MM.1S (cell line): ENCODE results near the gene SAMHD1.

Experiments
- DNase-seq: peaks from one replicate; pipeline ENCODE4 v3.0.0-alpha.2; 2015
- H2AFZ ChIP-seq: fragments of 300-600 bp; sonication (generic); 2 replicates; pipeline ENCODE4 v1.6.0; 2016; ENCODE audit warnings: antibody characterized with exemption, low read length
- H3F3A ChIP-seq: fragments of 300-600 bp; sonication (generic); 2 replicates; pipeline ENCODE4 v1.6.1; 2016; ENCODE audit warnings: mild to moderate bottlenecking, antibody characterized with exemption, low read length, moderate library complexity, mixed read lengths; ENCODE audit not compliant: insufficient read depth
- H3K27ac ChIP-seq: fragments of 300-600 bp; sonication (generic); 2 replicates; pipeline ENCODE4 v1.5.1; 2016; ENCODE audit warnings: mild to moderate bottlenecking, low read length
- H3K27me3 ChIP-seq: fragments of 300-600 bp; sonication (generic); replicated peaks from 2 replicates; pipeline ENCODE4 v1.6.0; 2016; ENCODE audit warnings: low read length; ENCODE audit not compliant: insufficient read depth
- H3K36me3 ChIP-seq: fragments of 300-600 bp; sonication (generic); replicated peaks from 2 replicates; pipeline ENCODE4 v1.6.1; 2016; ENCODE audit warnings: mild to moderate bottlenecking, low read length, mixed read lengths; ENCODE audit not compliant: insufficient read depth
- H3K4me1 ChIP-seq: fragments of 300-600 bp; sonication (generic); 2 replicates; pipeline ENCODE4 v1.6.1; 2016; ENCODE audit warnings: low read length, mixed read lengths
- H3K4me2 ChIP-seq: fragments of 300-600 bp; sonication (generic); 2 replicates; pipeline ENCODE4 v1.6.0; 2016; ENCODE audit warnings: low read depth, low read length
- H3K4me3 ChIP-seq: fragments of 300-600 bp; sonication (generic); 2 replicates; pipeline ENCODE4 v1.5.1; 2016; ENCODE audit warnings: low read length, mixed read lengths
- H3K79me2 ChIP-seq: fragments of 300-600 bp; sonication (generic); 2 replicates; pipeline ENCODE4 v1.6.1; 2016; ENCODE audit warnings: mixed run types, low read length, mixed read lengths
- H3K9ac ChIP-seq: fragments of 300-600 bp; sonication (generic); 2 replicates; pipeline ENCODE4 v1.6.1; 2016; ENCODE audit warnings: low read length, mixed read lengths
- H3K9me2 ChIP-seq: fragments of 300-600 bp; sonication (generic); replicated peaks from 2 replicates; pipeline ENCODE4 v1.6.1; 2016; ENCODE audit warnings: mild to moderate bottlenecking, low read length, mixed read lengths; ENCODE audit not compliant: insufficient read depth
- H3K9me3 ChIP-seq: fragments of 300-600 bp; sonication (generic); replicated peaks from 2 replicates; pipeline ENCODE4 v1.6.1; 2016; ENCODE audit warnings: mild to moderate bottlenecking, low read length, mixed read lengths; ENCODE audit not compliant: insufficient read depth
- H4K20me1 ChIP-seq: fragments of 300-600 bp; sonication (generic); 2 replicates; pipeline ENCODE4 v1.6.1; 2016; ENCODE audit warnings: mild to moderate bottlenecking, low read length, moderate library complexity, mixed read lengths; ENCODE audit not compliant: insufficient read depth
- CTCF ChIP-seq: fragments of 300-600 bp; sonication (generic); IDR thresholded peaks from 2 replicates; pipeline ENCODE4 v1.5.1; 2016; ENCODE audit warnings: antibody characterized with exemption, low read length, mixed read lengths
- EZH2 ChIP-seq: fragments of 300-600 bp; sonication (generic); optimal IDR thresholded peaks from 2 replicates; pipeline ENCODE3; 2017; ENCODE audit warnings: low read depth, mild to moderate bottlenecking, antibody characterized with exemption, low read length, mixed read lengths
- EZH2phosphoT487 ChIP-seq: fragments of 300-600 bp; sonication (generic); IDR thresholded peaks from 2 replicates; pipeline ENCODE4 v1.6.1; 2018; ENCODE audit warnings: antibody characterized with exemption, low read length

The SAMHD1 gene

GRCh38 chr20:36873498-36874189 is 77.9 kb downstream of the SAMHD1 start:
- peaks cover 19% of the 10 kb centered on the region for H3K4me1 ChIP-seq
- no peaks in the 10 kb centered on the region for H3K36me3 ChIP-seq
- no peak overlapping the region for H3K9ac ChIP-seq
- TF ChIP-seq EZH2: no peak
- TF ChIP-seq EZH2phosphoT487: no peak
- TF ChIP-seq CTCF: no peak
- peaks cover 8% of the 10 kb centered on the region; the same call in 1 of the 2 replicates for H3F3A ChIP-seq
- no peaks in the 10 kb centered on the region for H3K9me2 ChIP-seq
- H3K27ac ChIP-seq: no peak overlapping the region
- no peaks in the 10 kb centered on the region for H3K9me3 ChIP-seq
- no peak overlapping the region for H2AFZ ChIP-seq
- no peak overlapping the region for H3K4me2 ChIP-seq
- no peaks in the 10 kb centered on the region for H4K20me1 ChIP-seq
- no peak overlapping the region for H3K4me3 ChIP-seq
- no peaks in the 10 kb centered on the region for H3K79me2 ChIP-seq
- no peak for DNase-seq
- H3K27me3 ChIP-seq: no peaks in the 10 kb centered on the region

- Histone ChIP-seq H3K4me1 (peaks cover 19% of the 10 kb centered on the region), H3K27ac (no peak overlapping the region), H3K9me3 (no peaks in the 10 kb centered on the region), H3F3A (peaks cover 8% of the 10 kb centered on the region; the same call in 1 of the 2 replicates), H3K27me3 (no peaks in the 10 kb centered on the region), H4K20me1 (no peaks in the 10 kb centered on the region), H3K9me2 (no peaks in the 10 kb centered on the region), H2AFZ (no peak overlapping the region), H3K36me3 (no peaks in the 10 kb centered on the region), H3K79me2 (no peaks in the 10 kb centered on the region), H3K4me3 (no peak overlapping the region), H3K9ac (no peak overlapping the region), H3K4me2 (no peak overlapping the region)
- TF ChIP-seq EZH2 (no peak), EZH2phosphoT487 (no peak), CTCF (no peak)
- no peak for DNase-seq
These were observed 78.7 kb downstream of the SAMHD1 start for GRCh38 chr20:36872852-36873251.

- Histone ChIP-seq H3K27me3 (no peaks in the 10 kb centered on the region), H3K27ac (no peak overlapping the region), H3K9me2 (no peaks in the 10 kb centered on the region), H2AFZ (no peak overlapping the region), H4K20me1 (no peaks in the 10 kb centered on the region), H3K36me3 (no peaks in the 10 kb centered on the region), H3K79me2 (no peaks in the 10 kb centered on the region), H3F3A (peaks cover 11% of the 10 kb centered on the region; the same call in 1 of the 2 replicates), H3K4me2 (no peak overlapping the region), H3K4me1 (peaks cover 23% of the 10 kb centered on the region), H3K9me3 (no peaks in the 10 kb centered on the region), H3K4me3 (no peak overlapping the region), H3K9ac (no peak overlapping the region)
- no peak for DNase-seq
- TF ChIP-seq EZH2: no peak
- no peak for TF ChIP-seq EZH2phosphoT487
- TF ChIP-seq CTCF: no peak
These were observed 79.6 kb downstream of the SAMHD1 start for GRCh38 chr20:36871640-36872570.
